ENCODE measurements around the gene AADAC. TPM values are rescaled to one million over a fixed set of nuclear protein-coding genes. Genes with fewer than 3 reads are reported as not detected.

AADAC gene
- polyA plus RNA-seq, 1 experiment, result not detected

GRCh38 chr3:151875759-151876158 is 61.8 kb downstream of the AADAC start:
- no peaks in the 10 kb centered on the region for H3K27me3 ChIP-seq (ENCODE audit: control insufficient read depth, insufficient read depth, low read length)
- POLR2A ChIA-PET, result no interaction called here
- H3K27ac ChIP-seq (ENCODE audit: low read depth, low read length), result no peak overlapping the region
- DNase-seq (ENCODE audit: low read depth, low spot score), result no peak
- CTCF ChIA-PET, result interaction anchor here (1.0 to 2.4 kb wide), 3 partner anchors 20 to 407 kb away, joined by 4 to 7 read pairs (median 4); no protein-coding TSS in a partner anchor
- H3K4me3 ChIP-seq (ENCODE audit: low read depth, low read length), result no peak overlapping the region
- no peaks in the 10 kb centered on the region for H3K9me3 ChIP-seq (ENCODE audit: control insufficient read depth, insufficient read depth, low read length)
- no peak for TF ChIP-seq CTCF (IDR thresholded peaks at IDR 0.05; ENCODE audit: low read depth, low read length)

GRCh38 chr3:151877269-151877668 is 63.4 kb downstream of the AADAC start:
- H3K4me3 ChIP-seq (ENCODE audit: low read depth, low read length), result no peak overlapping the region
- DNase-seq (ENCODE audit: low read depth, low spot score), result no peak

More at GRCh38 chr3:151877269-151877668, 63.4 kb downstream of the AADAC start:
- H3K9me3 ChIP-seq (ENCODE audit: control insufficient read depth, insufficient read depth, low read length), result no peaks in the 10 kb centered on the region
- TF ChIP-seq CTCF (IDR thresholded peaks at IDR 0.05; ENCODE audit: low read depth, low read length), result no peak
- ChIA-PET CTCF (interaction anchor here (1.1 to 2.4 kb wide), 2 partner anchors 39 to 409 kb away, joined by 5 to 7 read pairs; no protein-coding TSS in a partner anchor), POLR2A (no interaction called here)
- H3K27ac ChIP-seq (ENCODE audit: low read depth, low read length), result no peak overlapping the region
- H3K27me3 ChIP-seq (ENCODE audit: control insufficient read depth, insufficient read depth, low read length), result no peaks in the 10 kb centered on the region

Other genes starting within 250 kb of the AADAC start
- not detected in 2 replicates for gene AADACL2, start 80.2 kb upstream of the AADAC start, polyA plus RNA-seq (2011; rRNA removed)
- gene SUCNR1, start 59.5 kb downstream of the AADAC start, polyA plus RNA-seq (2011; rRNA removed), result 0.01 TPM in 1 of 2 replicates, not detected in the other